SU-DHL-6 (cell line): Measurements from ENCODE around the gene ARHGEF19.

Experiments
- H2AFZ ChIP-seq: fragments of 200-600 bp; sonication (generic); 2 replicates; pipeline ENCODE4 v1.6.1; 2014; ENCODE audit warnings: low read depth, mild to moderate bottlenecking, moderate library complexity, mixed read lengths, antibody characterized with exemption, low read length; ENCODE audit not compliant: severe bottlenecking
- H3F3A ChIP-seq: fragments of 200-600 bp; shearing (Covaris generic); 2 replicates; pipeline ENCODE4 v1.6.0; 2016; ENCODE audit warnings: antibody characterized with exemption, mild to moderate bottlenecking; ENCODE audit not compliant: insufficient read depth
- H3K27ac ChIP-seq: fragments of 200-600 bp; sonication (generic); 2 replicates; pipeline ENCODE4 v1.5.1; 2016; ENCODE audit warnings: low read depth, mild to moderate bottlenecking, low read length, moderate library complexity, mixed read lengths
- H3K27me3 ChIP-seq: fragments of 200-600 bp; sonication (generic), shearing (Covaris generic); 2 replicates; pipeline ENCODE4 v1.6.0; 2014; ENCODE audit warnings: mild to moderate bottlenecking, low read length
- H3K36me3 ChIP-seq: fragments of 200-600 bp; sonication (generic); 2 replicates; pipeline ENCODE4 v1.6.1; 2014; ENCODE audit warnings: mild to moderate bottlenecking, low read length, mixed read lengths
- H3K4me2 ChIP-seq: fragments of 300-600, 200-600 bp; shearing (Covaris generic), sonication (generic); 2 replicates; pipeline ENCODE4 v1.6.0; 2014; ENCODE audit warnings: low read length, low read depth, mild to moderate bottlenecking; ENCODE audit not compliant: poor library complexity, severe bottlenecking
- H3K4me3 ChIP-seq: fragments of 200-600 bp; sonication (generic); 2 replicates; pipeline ENCODE4 v1.5.1; 2014; ENCODE audit warnings: antibody characterized with exemption, low read length, mild to moderate bottlenecking, mixed read lengths; ENCODE audit not compliant: insufficient read depth, poor library complexity, severe bottlenecking
- H3K79me2 ChIP-seq: fragments of 200-600 bp; sonication (generic); 2 replicates; pipeline ENCODE4 v1.6.1; 2014; ENCODE audit warnings: mild to moderate bottlenecking, low read length, moderate library complexity; ENCODE audit not compliant: insufficient read depth
- H3K9ac ChIP-seq: fragments of 200-600 bp; sonication (generic); 2 replicates; pipeline ENCODE4 v1.7.0; 2014; ENCODE audit warnings: mild to moderate bottlenecking, low read length
- H3K9me2 ChIP-seq: fragments of 200-600 bp; sonication (generic); replicated peaks from 2 replicates; pipeline ENCODE4 v1.6.1; 2014; ENCODE audit warnings: low read length; ENCODE audit not compliant: insufficient read depth
- H3K9me3 ChIP-seq: fragments of 200-600 bp; sonication (generic); 2 replicates; pipeline ENCODE4 v1.6.1; 2014; ENCODE audit warnings: low read length, mixed read lengths; ENCODE audit not compliant: insufficient read depth
- H4K20me1 ChIP-seq: fragments of 200-600 bp; sonication (generic); 2 replicates; pipeline ENCODE4 v1.6.1; 2014; ENCODE audit warnings: low read depth, mild to moderate bottlenecking, antibody characterized with exemption, low read length, moderate library complexity, mixed read lengths
- CTCF ChIP-seq: fragments of 200-600 bp; sonication (generic); IDR thresholded peaks from one replicate; pipeline ENCODE4 v1.5.1; 2017; ENCODE audit warnings: antibody characterized with exemption, mild to moderate bottlenecking, low read length, moderate library complexity; ENCODE audit not compliant: insufficient read depth, poor library complexity, severe bottlenecking
- EZH2phosphoT487 ChIP-seq: fragments of 200-600 bp; sonication (generic), shearing (Covaris generic); conservative IDR thresholded peaks from 2 replicates; pipeline ENCODE4 v1.6.1; 2018; ENCODE audit warnings: mild to moderate bottlenecking, antibody characterized with exemption, low read length, moderate library complexity, mixed read lengths

ARHGEF19 gene

DNA sequence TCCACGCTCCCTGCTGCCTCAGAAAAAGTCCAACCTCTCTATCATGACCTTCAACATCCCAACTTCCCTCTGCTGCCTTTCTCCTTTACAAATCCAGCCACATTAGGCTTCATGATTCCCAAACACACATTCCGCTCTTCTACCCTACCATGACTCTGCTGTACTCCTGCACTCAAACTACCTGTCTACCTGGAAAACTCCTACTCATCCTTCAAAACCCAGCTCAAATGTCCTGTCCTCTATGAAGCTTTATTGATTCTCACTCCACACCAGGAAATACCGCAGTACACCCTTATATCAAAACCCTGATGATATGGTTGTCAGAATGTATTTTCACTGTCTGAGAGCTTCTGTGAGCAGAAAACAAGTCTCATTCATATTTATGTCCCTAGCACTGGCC is 8.9 kb downstream of the ARHGEF19 start:
- Histone ChIP-seq H3K4me3 (no peak overlapping the region), H4K20me1 (no peaks in the 10 kb centered on the region), H3K9me2 (no peaks in the 10 kb centered on the region), H2AFZ (no peak overlapping the region), H3F3A (no peaks in the 10 kb centered on the region), H3K4me2 (no peak overlapping the region), H3K27ac (no peak overlapping the region), H3K9me3 (no peaks in the 10 kb centered on the region), H3K36me3 (no peaks in the 10 kb centered on the region), H3K9ac (no peak overlapping the region), H3K79me2 (no peaks in the 10 kb centered on the region), H3K27me3 (no peaks in the 10 kb centered on the region)
- TF ChIP-seq CTCF = no peak
- no peak for TF ChIP-seq EZH2phosphoT487

DNA sequence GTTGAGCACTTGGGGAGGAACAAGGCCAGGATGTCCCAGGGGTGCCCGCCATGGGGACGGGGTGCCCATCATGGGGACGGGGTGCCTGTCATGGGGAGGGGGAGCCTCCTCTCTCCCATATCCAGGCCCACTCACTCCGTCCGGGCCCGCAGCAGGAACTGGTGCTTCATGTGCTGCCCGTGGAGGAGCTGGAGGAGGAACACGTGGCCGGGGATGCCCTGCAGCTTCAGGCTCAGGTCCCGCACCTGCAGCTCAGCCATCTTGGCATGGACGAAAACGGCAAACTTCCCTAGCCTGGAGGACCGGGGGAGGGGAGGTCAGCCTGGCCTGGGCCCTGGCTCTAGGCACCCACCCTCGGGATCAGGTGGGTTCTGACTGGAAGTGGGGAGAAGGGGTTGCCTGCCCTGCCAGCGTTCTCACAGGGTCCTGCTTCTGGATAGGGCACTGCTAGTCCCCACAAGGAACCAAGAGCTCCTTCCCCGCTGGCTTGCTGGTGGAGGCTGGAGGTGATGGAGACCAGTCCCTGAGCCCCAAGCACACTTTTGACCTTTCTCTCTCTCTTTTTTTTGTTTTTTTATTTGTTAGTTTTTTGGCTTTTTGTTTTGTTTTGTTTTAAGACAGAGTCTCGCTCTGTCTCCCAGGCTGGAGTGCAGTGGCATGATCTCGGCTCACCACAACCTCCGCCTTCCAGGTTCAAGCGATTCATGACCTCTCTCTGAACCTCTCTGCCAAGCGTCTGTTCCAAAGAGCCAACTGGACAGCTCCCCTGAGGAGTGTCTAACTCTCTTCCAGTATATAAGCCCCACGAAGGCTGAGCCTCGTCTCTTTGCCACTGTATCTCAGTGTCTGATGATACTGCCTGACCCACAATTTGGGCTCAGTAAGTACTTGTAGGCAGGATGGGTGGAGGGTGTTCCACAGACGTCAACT is 9.9 kb downstream of the ARHGEF19 start:
- Histone ChIP-seq H4K20me1 (no peaks in the 10 kb centered on the region), H3K9me3 (no peaks in the 10 kb centered on the region), H2AFZ (no peak overlapping the region), H3K4me3 (no peak overlapping the region), H3F3A (no peaks in the 10 kb centered on the region), H3K79me2 (no peaks in the 10 kb centered on the region), H3K36me3 (no peaks in the 10 kb centered on the region), H3K27me3 (no peaks in the 10 kb centered on the region), H3K9me2 (no peaks in the 10 kb centered on the region), H3K27ac (no peak overlapping the region), H3K9ac (no peak overlapping the region), H3K4me2 (no peak overlapping the region)
- TF ChIP-seq CTCF (no peak), EZH2phosphoT487 (no peak)

DNA sequence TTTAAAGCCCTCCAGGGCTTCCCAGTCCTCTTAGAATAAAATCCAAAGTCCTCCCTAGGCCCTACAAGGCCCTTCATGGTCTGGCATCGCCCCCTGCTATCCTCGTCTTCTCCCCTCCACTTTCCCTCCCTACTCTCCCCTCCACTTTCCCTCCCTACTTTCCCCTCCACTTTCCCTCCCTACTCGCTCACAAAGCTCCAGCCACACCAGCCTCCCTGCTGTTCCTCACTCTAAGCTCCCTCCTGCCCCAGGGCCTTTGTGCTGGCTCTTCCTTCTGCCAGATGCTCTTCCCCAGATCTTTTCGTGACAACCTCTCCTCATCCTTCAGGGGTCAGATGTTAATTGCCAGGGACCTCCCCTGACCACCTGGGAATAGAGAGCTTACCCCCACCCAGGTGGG is 12.8 kb downstream of the ARHGEF19 start:
- H3K9ac ChIP-seq = no peak overlapping the region
- no peaks in the 10 kb centered on the region for H3F3A ChIP-seq
- no peaks in the 10 kb centered on the region for H3K79me2 ChIP-seq
- no peaks in the 10 kb centered on the region for H3K36me3 ChIP-seq
- no peak overlapping the region for H2AFZ ChIP-seq
- H3K27me3 ChIP-seq = no peaks in the 10 kb centered on the region
- no peak overlapping the region for H3K27ac ChIP-seq
- no peaks in the 10 kb centered on the region for H3K9me3 ChIP-seq
- H4K20me1 ChIP-seq = no peaks in the 10 kb centered on the region
- no peaks in the 10 kb centered on the region for H3K9me2 ChIP-seq
- TF ChIP-seq EZH2phosphoT487 = no peak
- no peak for TF ChIP-seq CTCF
- H3K4me2 ChIP-seq = no peak overlapping the region
- no peak overlapping the region for H3K4me3 ChIP-seq
